BLaER1 treated with 17β-estradiol and CSF1 and Interleukin-3, amounts not matched to agents 10 nM and 100 nM (cell line): ENCODE measurements around the gene SLC35A3.
"Not testable (repeated sequence)": the region's sequence is repeated elsewhere in the genome, so short reads cannot be mapped to it uniquely, and the experiment has no call there.

Experiments used
- H3K27ac ChIP-seq, 11 experiments: shearing (Covaris generic); formaldehyde crosslinking; 2 replicates each; pipeline ENCODE4 v1.8.1; 2022
- H3K27me3 ChIP-seq, 11 experiments: shearing (Covaris generic); formaldehyde crosslinking; 2 replicates each; pipeline ENCODE4 v1.8.1; 2022
- H3K36me3 ChIP-seq, 11 experiments: shearing (Covaris generic); formaldehyde crosslinking; 2 replicates each; pipeline ENCODE4 v1.8.1; 2022
- H3K4me1 ChIP-seq, 10 experiments: shearing (Covaris generic); formaldehyde crosslinking; 2 replicates each; pipeline ENCODE4 v1.8.1; 2022
- H3K4me2 ChIP-seq, 11 experiments: shearing (Covaris generic); formaldehyde crosslinking; 2 replicates each; pipeline ENCODE4 v1.8.1; 2022
- H3K4me3 ChIP-seq, 10 experiments: shearing (Covaris generic); formaldehyde crosslinking; 2 replicates each; pipeline ENCODE4 v1.8.1; 2022
- H3K9ac ChIP-seq, 11 experiments: shearing (Covaris generic); formaldehyde crosslinking; 2 replicates each; pipeline ENCODE4 v1.8.1; 2022
- H3K9me3 ChIP-seq, 11 experiments: shearing (Covaris generic); formaldehyde crosslinking; replicated peaks in 1 of 11; 2 replicates each; pipeline ENCODE4 v1.8.1; 2022
- H4K20me1 ChIP-seq, 11 experiments: shearing (Covaris generic); formaldehyde crosslinking; 2 replicates each; pipeline ENCODE4 v1.8.1; 2022
- Cebpa-rat ChIP-seq, 11 experiments: shearing (Covaris generic); IDR thresholded peaks; 2 replicates each; pipeline ENCODE4 v1.8.1; 2022

Gene SLC35A3

DNA sequence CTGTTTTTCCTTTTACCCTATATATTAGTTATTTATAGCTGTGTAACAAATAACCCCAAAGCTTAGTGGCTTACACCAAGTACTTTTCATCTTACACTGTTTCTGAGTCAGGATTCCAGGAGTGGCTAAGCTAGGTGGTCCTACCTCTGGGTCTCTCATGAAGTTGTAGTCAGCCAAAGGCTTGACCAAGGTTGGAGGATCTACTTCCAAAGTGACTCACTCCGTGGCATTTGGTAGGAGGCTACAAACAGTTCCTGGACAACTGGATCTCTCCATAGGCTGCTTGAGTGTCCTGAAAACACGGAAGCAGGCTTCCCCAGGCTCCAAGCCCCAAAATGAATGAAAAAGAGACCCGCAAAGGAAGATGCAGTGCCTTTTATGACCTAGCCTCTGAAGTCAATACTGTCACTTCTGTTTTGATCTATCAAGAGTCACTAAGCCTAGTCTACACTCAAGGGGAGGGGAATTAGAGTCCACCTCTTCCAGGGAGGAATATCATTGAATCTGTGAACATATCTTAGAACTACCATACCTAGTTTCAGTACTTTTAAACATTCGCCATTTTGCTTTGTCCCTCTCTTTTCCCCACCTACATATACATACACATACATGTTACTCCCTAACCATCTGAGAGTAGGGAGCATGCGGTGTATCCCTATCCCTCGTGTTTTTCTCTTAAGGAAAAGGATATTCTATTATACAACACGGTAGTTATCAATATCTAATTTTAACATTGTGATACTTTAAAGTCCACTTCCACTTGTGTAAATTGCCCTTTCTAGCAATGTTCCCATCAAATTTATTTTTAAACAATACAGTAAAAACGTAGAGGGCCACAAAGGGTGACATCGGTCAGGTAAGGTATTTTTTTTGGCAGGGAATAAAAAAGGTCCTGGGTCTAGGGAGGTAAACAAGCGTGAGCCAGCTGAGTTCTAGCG is 67.2 kb downstream of the SLC35A3 start:
- Histone ChIP-seq H3K27me3 (no peaks in the 10 kb centered on the region), H4K20me1 (peaks cover 12 to 37% (median 24%) of the 10 kb centered on the region in 11 experiments; a peak in 19 of 22 replicates), H3K36me3 (0 out of 22 replicates have a peak, but pooled peaks cover 0 to 3% (median 0%) of the 10 kb centered on the region in 11 experiments), H3K4me1 (peaks cover 19 to 38% (median 31%) of the 10 kb centered on the region in 10 experiments), H3K9me3 (no peaks in the 10 kb centered on the region; a peak in 1 of 22 replicates), H3K9ac (peak overlapping the region; percentile 95 to 99 (median 98)), H3K27ac (peak overlapping the region; percentile 94 to 99 (median 97)), H3K4me3 (peak overlapping the region; percentile 83 to 99 (median 94)), H3K4me2 (peak overlapping the region; percentile 60 to 91 (median 84))
- TF ChIP-seq Cebpa-rat (IDR thresholded peaks at IDR 0.05), result no peak

DNA sequence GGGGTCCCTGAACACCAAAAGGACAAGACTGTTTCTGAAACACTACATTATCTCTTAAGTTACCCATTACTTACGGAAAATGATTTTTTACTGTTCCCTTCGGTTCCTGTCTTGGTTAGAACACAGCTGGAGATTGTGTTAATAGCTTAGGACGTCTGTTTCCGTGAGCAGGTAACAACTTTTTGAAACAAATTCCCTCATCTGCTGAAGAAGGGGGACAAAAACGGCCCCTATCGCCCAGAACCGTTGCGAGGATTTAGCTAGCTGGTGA is 67.8 kb downstream of the SLC35A3 start:
- Histone ChIP-seq H3K4me2 (peak overlapping the region; percentile 60 to 91 (median 84)), H3K36me3 (peaks cover 0 to 5% (median under 1%) of the 10 kb centered on the region in 11 experiments; a peak in 6 of 22 replicates), H3K27ac (peak overlapping the region; percentile 94 to 99 (median 97)), H3K9ac (peak overlapping the region; percentile 95 to 99 (median 98)), H3K4me3 (peak overlapping the region; percentile 83 to 99 (median 94)), H3K4me1 (peaks cover 19 to 42% (median 31%) of the 10 kb centered on the region in 10 experiments), H3K27me3 (no peaks in the 10 kb centered on the region), H3K9me3 (no peaks in the 10 kb centered on the region; a peak in 1 of 22 replicates), H4K20me1 (peaks cover 17 to 42% (median 30%) of the 10 kb centered on the region in 11 experiments; a peak in 20 of 22 replicates)
- TF ChIP-seq Cebpa-rat (IDR thresholded peaks at IDR 0.05), result no peak

DNA sequence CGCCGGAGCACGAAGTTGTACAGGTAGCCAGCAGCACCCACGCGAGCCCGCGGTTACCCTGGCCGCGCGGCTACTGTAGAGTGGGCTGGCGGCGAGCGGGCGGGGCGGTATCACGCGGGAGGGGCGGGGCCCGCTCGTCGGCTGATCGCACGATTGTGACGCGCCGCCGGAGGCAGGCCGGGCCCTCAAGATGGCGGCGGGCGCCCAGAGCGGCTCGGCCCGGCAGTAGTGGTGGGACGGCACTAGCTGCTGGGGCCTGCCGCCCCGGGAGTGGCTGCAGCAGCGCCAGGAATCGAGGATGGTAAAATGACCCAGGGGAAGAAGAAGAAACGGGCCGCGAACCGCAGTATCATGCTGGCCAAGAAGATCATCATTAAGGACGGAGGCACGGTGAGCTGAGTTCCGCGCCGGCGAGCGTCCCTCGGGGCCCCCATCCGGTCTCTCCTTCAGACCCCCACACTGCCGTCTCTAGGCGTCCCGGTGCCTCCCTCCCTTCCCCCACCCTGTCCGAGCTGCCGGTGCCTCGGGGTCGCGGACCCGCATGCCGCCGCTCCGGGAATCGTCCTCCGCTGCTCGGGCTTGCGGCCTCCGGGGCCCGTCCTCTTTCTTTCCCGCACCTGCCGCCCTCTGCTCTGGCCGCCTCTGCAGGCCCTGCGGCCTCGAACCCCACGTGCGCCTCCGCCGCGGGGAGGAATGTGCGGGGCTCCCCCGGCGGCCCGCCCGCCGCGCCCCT is 68.3 kb downstream of the SLC35A3 start:
- no peaks in the 10 kb centered on the region for H3K27me3 ChIP-seq
- H3K9me3 ChIP-seq, result no peaks in the 10 kb centered on the region; a peak in 1 of 22 replicates
- H3K27ac ChIP-seq, result peak overlapping the region; percentile 94 to 99 (median 97)
- peak overlapping the region; percentile 60 to 95 (median 84) for H3K4me2 ChIP-seq
- H3K4me3 ChIP-seq, result peak overlapping the region; percentile 83 to 99 (median 94)
- H4K20me1 ChIP-seq, result peaks cover 21 to 47% (median 35%) of the 10 kb centered on the region in 11 experiments; a peak in 20 of 22 replicates
- H3K9ac ChIP-seq, result peak overlapping the region; percentile 95 to 99 (median 98)
- H3K36me3 ChIP-seq, result peaks cover 0 to 9% (median 5%) of the 10 kb centered on the region in 11 experiments; a peak in 9 of 22 replicates
- peaks cover 19 to 46% (median 31%) of the 10 kb centered on the region in 10 experiments for H3K4me1 ChIP-seq
- TF ChIP-seq Cebpa-rat (IDR thresholded peaks at IDR 0.05), result no peak

DNA sequence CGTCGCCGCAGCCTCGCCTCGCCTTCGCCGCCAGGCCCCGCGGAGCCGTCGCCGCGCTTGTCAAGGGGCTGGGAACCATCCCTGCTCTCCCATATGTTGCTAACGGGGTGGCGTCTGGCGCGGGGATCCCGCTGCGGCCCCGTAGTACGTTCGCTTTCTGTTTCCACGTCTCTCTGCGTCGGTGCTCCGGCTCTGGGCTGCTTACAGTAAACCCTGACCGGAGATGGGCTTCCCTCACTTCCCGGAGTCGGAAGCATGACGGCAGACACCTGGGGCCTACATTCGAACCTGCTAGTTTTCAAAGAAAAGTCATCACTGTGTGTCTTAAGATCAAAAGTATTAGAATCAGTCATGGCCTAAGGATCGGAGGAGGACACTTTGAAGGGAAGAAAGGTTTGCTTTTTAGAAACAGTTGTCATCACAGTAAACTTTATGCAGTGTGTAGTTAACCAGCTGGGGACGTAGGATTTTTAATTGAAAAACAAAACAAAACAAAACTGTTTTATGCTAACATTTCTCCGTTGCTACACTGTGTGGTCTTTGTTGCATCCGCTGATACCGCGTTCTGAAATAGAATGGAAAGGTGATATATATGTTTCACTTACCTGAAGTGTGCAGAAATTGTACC is 69.0 kb downstream of the SLC35A3 start:
- Histone ChIP-seq H3K4me2 (peak overlapping the region; percentile 60 to 95 (median 82)), H3K4me3 (peak overlapping the region; percentile 83 to 99 (median 94)), H4K20me1 (peaks cover 21 to 54% (median 42%) of the 10 kb centered on the region in 11 experiments; a peak in 20 of 22 replicates), H3K9me3 (peaks cover 0 to 5% (median 4%) of the 10 kb centered on the region in 11 experiments; a peak in 15 of 22 replicates), H3K27me3 (no peaks in the 10 kb centered on the region), H3K27ac (peak overlapping the region; percentile 94 to 99 (median 97)), H3K36me3 (peaks cover 4 to 16% (median 12%) of the 10 kb centered on the region in 11 experiments; a peak in 19 of 22 replicates), H3K9ac (peak overlapping the region; percentile 95 to 99 (median 98)), H3K4me1 (peaks cover 19 to 46% (median 31%) of the 10 kb centered on the region in 10 experiments)
- TF ChIP-seq Cebpa-rat (IDR thresholded peaks at IDR 0.05), result no peak

DNA sequence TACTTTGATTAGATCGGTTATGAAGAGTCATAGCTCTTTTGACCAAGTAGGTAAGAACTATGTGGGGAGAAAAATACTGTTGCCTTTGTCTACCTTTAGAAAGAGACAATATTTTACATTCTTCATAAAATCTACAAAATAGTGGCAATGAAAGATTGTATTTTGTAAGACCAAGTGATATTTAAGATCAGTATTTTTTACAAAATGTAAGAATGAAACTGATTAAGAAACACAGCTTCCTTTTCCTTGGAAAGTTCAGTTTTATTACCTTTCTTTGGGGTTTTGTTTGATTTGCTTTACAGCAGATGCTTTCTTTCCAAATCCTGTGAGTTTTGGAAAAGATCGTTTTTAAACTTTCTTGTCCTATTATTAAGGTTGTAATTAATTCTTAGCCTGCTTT is 69.8 kb downstream of the SLC35A3 start:
- no peaks in the 10 kb centered on the region for H3K27me3 ChIP-seq
- peak overlapping the region; percentile 60 to 95 (median 82); a peak in 21 of 22 replicates for H3K4me2 ChIP-seq
- peaks cover 19 to 46% (median 31%) of the 10 kb centered on the region in 10 experiments for H3K4me1 ChIP-seq
- peak overlapping the region; percentile 94 to 99 (median 97); a peak in 21 of 22 replicates for H3K27ac ChIP-seq
- no peak for TF ChIP-seq Cebpa-rat (IDR thresholded peaks at IDR 0.05)
- peaks cover 7 to 14% (median 12%) of the 10 kb centered on the region in 11 experiments; a peak in 20 of 22 replicates for H3K9me3 ChIP-seq
- peak overlapping the region; percentile 83 to 99 (median 94) for H3K4me3 ChIP-seq
- peaks cover 12 to 24% (median 20%) of the 10 kb centered on the region in 11 experiments; a peak in 21 of 22 replicates for H3K36me3 ChIP-seq
- peak overlapping the region; percentile 95 to 99 (median 98) for H3K9ac ChIP-seq
- H4K20me1 ChIP-seq, result peaks cover 21 to 62% (median 50%) of the 10 kb centered on the region in 11 experiments; a peak in 20 of 22 replicates

DNA sequence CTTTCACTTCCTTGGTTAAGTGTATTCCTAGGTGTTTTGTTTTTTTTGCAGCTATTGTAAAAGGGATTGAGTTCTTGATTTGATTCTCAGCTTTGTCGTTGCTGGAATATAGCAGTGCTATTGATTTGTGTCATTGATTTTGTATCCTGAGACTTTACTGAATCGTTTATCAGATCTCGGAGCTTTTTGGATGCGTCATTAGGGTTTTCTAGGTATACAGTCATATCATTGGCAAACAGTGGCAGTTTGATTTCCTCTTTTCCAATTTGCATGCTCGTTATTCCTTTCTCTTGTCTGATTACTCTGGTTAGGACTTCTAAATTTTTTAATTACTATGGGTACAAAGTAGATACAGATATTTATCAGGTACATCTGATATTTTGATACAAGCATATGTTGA is 75.4 kb downstream of the SLC35A3 start:
- no peak for TF ChIP-seq Cebpa-rat (IDR thresholded peaks at IDR 0.05)
- peaks cover 42 to 100% (median 92%) of the 10 kb centered on the region in 11 experiments; a peak in 20 of 22 replicates for H4K20me1 ChIP-seq
- H3K36me3 ChIP-seq, result peaks cover 16 to 61% (median 41%) of the 10 kb centered on the region in 11 experiments; a peak in 21 of 22 replicates
- H3K9ac ChIP-seq, result no peak overlapping the region
- peaks cover 7 to 73% (median 29%) of the 10 kb centered on the region in 10 experiments; a peak in 19 of 20 replicates for H3K4me1 ChIP-seq
- H3K9me3 ChIP-seq, result peaks cover 10 to 32% (median 28%) of the 10 kb centered on the region in 11 experiments; a peak in 20 of 22 replicates
- peak overlapping the region in 2 of 11 experiments; percentile 6 to 47; a peak in 2 of 22 replicates for H3K4me2 ChIP-seq
- no peaks in the 10 kb centered on the region for H3K27me3 ChIP-seq
- H3K4me3 ChIP-seq, result 0 out of 20 replicates have a peak overlapping the region, but pooled peaks of 1 of the 10 experiments have one; percentile 5
- H3K27ac ChIP-seq, result no peak overlapping the region

DNA sequence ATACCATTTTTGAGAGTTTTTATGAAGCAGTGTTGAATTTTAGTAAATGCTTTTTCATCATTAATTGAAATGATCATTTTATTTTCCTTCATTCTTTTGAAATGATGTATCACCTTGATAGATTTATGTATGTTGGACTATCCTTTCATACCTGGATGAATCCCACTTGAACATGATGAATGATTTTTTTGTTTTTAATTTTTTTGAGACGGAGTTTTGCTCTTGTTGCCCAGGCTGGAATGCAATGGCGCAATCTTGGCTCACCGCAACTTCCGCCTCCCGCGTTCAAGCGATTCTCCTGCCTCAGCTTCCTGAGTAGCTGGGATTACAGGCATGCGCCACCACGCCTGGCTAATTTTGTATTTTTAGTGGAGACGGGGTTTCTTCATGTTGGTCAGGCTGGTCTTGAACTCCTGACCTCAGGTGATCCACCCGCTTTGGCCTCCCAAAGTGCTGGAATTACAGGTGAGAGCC is 77.5 kb downstream of the SLC35A3 start:
- Histone ChIP-seq H4K20me1 (peaks cover 33 to 100% (median 89%) of the 10 kb centered on the region in 11 experiments; a peak in 21 of 22 replicates), H3K4me1 (peaks cover 0 to 56% (median 22%) of the 10 kb centered on the region in 10 experiments; a peak in 17 of 20 replicates), H3K36me3 (peaks cover 30 to 76% (median 51%) of the 10 kb centered on the region in 11 experiments; a peak in 21 of 22 replicates), H3K9me3 (peaks cover 10 to 32% (median 28%) of the 10 kb centered on the region in 11 experiments; a peak in 20 of 22 replicates), H3K4me2 (peak overlapping the region in 9 of 11 experiments; percentile 6 to 68 (median 19); a peak in 13 of 22 replicates), H3K27ac (peak overlapping the region in 2 of 11 experiments; percentile 12 to 46; a peak in 2 of 22 replicates)
- not testable (repeated sequence) for H3K9ac ChIP-seq, H3K27me3 ChIP-seq, H3K4me3 ChIP-seq
